ENCODE measurements around the gene UBR2.

UBR2 gene

DNA sequence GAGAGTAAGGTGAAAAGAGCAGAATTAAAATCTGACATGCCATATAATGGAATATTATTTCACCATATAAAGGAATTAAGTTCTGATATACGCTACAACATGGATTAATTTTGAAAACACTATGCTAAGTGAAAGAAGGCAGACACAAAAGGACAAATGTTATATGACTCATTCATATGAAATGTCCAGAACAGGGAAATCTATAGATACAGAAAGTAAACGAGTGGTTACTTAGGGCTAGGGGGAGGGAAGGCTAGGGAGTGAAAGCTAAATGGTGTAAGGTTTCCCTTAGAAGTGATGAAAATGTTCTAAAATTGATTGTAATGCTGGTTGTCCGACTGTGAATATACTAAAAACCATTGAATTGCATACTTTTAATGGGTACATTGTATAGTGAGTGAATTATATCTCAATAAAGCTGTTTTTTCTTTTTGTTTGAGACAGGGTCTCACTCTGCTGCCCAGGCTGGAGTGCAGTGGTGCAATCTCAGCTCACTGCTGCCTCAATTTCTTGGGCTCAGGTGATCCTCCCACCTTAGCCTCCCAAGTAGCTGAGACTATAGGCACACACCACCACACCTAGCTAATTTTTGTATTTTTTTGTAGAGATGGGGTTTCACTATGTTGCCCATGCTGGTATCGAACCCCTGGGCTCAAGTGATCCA, 150.4 kb downstream of the UBR2 start:
- no peaks in the 10 kb centered on the region for H3K27me3 ChIP-seq
- H3K4me1 ChIP-seq = no peaks in the 10 kb centered on the region
- H3K9me3 ChIP-seq = peaks cover 0 to 8% (median 8%) of the 10 kb centered on the region in 3 donors
- intact Hi-C loops (cut with DNase I; ENCODE audit: low total_unique reads) = no loop called here
- TF ChIP-seq CTCF (IDR thresholded peaks at IDR 0.05) = no peak
- H3K4me3 ChIP-seq = no peak overlapping the region
- DNase-seq = no peak
- no peak overlapping the region for H3K27ac ChIP-seq
- H3K36me3 ChIP-seq = no peaks in the 10 kb centered on the region

DNA sequence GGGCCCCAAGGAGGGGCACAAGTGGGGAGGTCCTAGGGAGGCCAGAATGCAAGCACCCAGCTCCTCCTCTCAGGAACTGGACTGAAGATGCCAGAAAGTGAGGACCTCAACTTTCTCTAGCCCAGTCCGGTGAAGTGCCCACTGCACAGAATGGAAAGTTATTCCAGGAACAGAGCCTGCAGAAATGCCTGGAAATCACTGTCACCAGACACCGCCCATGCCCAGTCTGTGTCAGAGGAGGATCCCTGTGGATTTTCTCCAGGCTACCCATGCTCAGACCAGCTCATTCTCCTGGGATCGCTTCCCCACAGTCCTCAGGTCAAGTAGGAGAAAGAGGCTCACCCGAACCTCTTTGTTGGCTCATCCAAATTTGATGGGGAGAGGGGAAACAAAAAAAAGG, 152.0 kb downstream of the UBR2 start:
- H3K27ac ChIP-seq = no peak overlapping the region
- no peak overlapping the region for H3K4me3 ChIP-seq
- no peak for DNase-seq
- H3K9me3 ChIP-seq = peaks cover 0 to 8% (median 8%) of the 10 kb centered on the region in 3 donors
- H3K36me3 ChIP-seq = no peaks in the 10 kb centered on the region
- H3K27me3 ChIP-seq = no peaks in the 10 kb centered on the region
- intact Hi-C loops (cut with DNase I; ENCODE audit: low total_unique reads) = no loop called here
- H3K4me1 ChIP-seq = no peaks in the 10 kb centered on the region
- TF ChIP-seq CTCF (IDR thresholded peaks at IDR 0.05) = no peak

DNA sequence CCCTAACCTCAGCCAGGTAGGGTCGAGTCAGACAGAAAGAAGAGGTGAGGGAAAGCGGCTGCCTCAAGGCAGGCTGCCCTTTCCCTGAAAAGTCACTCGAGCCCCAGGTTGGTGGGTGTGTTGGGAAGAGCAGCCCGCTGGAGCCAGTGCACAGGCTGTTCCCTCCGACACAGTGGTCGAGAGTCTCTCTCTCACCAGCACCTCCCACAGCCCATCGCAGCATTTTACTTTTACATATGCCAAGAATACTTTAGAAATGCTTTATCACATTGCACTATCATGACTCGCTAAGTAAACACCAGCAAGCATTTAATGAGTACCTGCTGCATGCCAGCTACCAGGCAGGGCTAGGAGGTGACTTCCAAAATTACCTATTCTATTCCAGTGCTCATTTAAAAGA, 156.9 kb downstream of the UBR2 start:
- Histone ChIP-seq H3K36me3 (no peaks in the 10 kb centered on the region), H3K27me3 (no peaks in the 10 kb centered on the region), H3K9me3 (no peaks in the 10 kb centered on the region), H3K27ac (no peak overlapping the region), H3K4me3 (no peak overlapping the region), H3K4me1 (no peaks in the 10 kb centered on the region)
- TF ChIP-seq CTCF (IDR thresholded peaks at IDR 0.05) = no peak
- DNase-seq = no peak
- intact Hi-C loops (cut with DNase I; ENCODE audit: low total_unique reads) = no loop called here

GRCh38 chr6:42722497-42722896, 158.7 kb downstream of the UBR2 start, which contains the start of gene PRPH2:
PRPH2 (minus strand) TSS chr6:42722597; CDS start chr6:42722334, 263 bp downstream.
- H3K27me3 ChIP-seq = no peaks in the 10 kb centered on the region
- no peak within 1 kb of the TSS for H3K4me3 ChIP-seq
- no peak within 1 kb of the TSS for H3K27ac ChIP-seq
- H3K9me3 ChIP-seq = no peaks in the 10 kb centered on the region
- H3K4me1 ChIP-seq = peaks cover 0 to 15% (median 4%) of the 10 kb centered on the region in 4 donors
- no peak for TF ChIP-seq CTCF (IDR thresholded peaks at IDR 0.05)
- DNase-seq = no peak
- no peaks in the 10 kb centered on the region for H3K36me3 ChIP-seq
- intact Hi-C loops (cut with DNase I; ENCODE audit: low total_unique reads) = no loop called here

- Histone ChIP-seq H3K36me3 (no peaks in the 10 kb centered on the region), H3K27me3 (no peaks in the 10 kb centered on the region), H3K4me3 (no peak overlapping the region), H3K27ac (no peak overlapping the region), H3K4me1 (peaks cover 0 to 15% (median 5%) of the 10 kb centered on the region in 4 donors), H3K9me3 (no peaks in the 10 kb centered on the region)
- intact Hi-C loops (cut with DNase I; ENCODE audit: low total_unique reads) = loop anchor here (5.0 kb wide), 2 partner anchors 63 to 152 kb away; partner anchors contain the start of gene RPL7L1
- DNase-seq = no peak
- TF ChIP-seq CTCF (IDR thresholded peaks at IDR 0.05) = no peak
These were observed 161.0 kb downstream of the UBR2 start for GRCh38 chr6:42724825-42725224.
